ENCODE data around the gene PRKN. TPM values are rescaled to one million over a fixed set of nuclear protein-coding genes. Genes with fewer than 3 reads are reported as not detected.

PRKN gene
- total RNA-seq, 1 donor from 2014 or later = 0.34 TPM

- DNase-seq = no peak
Observed at GRCh38 chr6:161459008-161459615, 1268.5 kb downstream of the PRKN start.

DNA sequence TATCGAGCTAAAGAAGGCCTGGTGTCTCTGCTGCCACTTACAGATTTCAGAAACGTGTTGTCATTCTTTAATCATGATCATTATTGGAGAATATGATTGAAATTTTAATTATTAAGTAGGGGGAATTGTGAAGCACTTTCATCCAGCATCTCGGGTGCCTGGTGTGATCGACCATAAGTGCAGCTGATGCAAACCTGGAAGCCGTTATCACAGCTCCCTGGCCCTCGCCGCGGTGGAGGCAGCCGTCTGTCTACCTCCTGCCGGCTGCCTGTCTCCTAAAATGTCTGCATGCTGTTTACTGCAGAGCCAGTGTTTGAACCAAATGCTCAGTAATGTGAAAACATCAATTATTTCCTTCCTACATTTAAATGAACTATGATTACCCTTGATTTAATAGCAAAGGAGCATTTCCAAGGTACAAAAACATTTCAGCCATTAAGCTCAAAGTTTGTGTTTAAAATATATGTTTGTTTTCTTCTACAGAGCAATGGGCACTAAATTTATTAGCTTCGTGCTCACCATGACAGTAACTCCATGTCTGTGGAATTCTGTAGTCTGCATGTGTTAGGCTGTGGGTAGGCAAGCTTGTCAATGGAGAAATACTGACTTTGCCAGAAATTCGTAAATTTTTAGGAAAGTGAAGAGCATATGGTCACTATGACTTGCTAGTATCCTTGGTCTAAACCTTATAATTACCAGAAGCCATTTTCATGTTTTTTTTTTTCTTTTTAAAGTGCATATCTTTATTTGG is 1269.2 kb downstream of the PRKN start:
- DNase-seq = no peak

DNA sequence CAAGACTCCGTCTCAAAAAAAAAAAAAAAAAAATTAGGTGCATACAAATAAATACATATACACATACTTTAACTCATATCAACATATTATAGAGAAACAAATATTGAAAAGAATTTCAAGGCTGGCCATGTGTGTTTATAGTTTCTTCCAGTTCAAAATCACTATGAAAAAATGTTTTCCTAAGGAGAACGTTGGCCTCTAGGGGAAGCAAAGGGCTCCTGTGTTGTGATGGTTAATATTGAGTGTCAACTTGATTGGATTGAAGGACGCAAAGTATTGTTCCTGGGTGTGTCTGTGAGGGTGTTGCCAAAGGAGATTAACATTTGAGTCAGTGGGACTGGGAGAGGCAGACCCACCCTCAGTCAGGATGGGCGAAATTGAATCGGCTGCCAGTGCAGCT is 1271.7 kb downstream of the PRKN start:
- DNase-seq = no peak

DNA sequence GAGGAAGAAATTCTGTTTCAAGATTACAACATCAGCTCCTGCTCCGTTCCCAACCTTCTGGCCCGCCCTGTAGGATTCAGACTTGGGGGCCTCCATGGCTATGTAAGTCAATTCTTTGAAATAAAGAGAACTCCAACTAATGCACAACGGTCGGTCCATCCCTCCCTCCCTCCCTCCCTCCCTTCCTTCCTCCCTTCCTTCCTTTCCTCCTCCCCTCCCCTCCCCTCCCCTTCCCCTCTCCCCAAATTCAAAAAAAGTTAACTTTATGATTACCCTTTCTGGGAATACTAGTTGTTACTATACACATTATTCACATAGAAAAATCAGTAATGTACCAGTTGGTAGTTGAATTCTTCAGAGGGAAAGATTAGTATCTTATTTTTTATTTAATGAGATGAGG is 1274.0 kb downstream of the PRKN start:
- DNase-seq = no peak

DNA sequence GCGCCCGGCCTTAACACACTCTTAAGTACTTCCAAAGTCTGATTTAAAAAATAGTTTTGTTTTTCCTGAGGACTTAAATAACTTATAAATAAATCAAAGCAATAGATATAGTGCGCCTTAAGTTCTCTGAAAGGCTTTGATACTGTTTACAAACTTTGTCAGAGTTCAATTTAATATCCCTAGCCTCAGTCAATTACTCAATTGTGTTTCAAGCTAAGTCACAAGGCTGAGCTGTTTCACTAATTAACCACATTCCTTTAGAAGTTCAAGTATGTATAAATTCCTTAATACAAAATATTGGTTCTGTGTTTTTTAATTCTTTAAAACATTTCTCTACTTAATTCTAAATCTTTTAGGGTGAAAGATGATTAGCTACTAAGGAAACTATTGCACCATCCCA is 1275.3 kb downstream of the PRKN start:
- no peak for DNase-seq

DNA sequence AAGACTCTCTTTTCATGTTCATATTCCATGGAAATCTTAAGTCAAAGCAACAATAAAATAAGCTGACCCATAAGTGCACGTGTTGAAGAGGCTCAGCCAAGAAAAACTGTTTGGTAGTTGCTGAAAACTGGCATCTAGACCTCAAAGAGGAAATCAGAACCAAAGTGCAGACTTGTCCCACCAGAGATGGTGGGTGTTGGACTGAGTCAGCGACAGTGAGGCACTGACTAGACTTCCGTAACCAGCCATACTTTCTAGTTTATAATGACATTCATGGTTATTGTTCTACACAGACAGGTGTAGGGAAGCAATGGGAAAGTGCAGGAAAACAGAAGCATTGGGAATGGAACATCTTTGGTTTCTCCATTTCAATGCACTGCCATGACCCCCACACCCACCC is 1278.0 kb downstream of the PRKN start:
- peak; percentile 83 for DNase-seq

- DNase-seq = no peak
Observed at GRCh38 chr6:161446949-161447348, 1280.6 kb downstream of the PRKN start.

DNA sequence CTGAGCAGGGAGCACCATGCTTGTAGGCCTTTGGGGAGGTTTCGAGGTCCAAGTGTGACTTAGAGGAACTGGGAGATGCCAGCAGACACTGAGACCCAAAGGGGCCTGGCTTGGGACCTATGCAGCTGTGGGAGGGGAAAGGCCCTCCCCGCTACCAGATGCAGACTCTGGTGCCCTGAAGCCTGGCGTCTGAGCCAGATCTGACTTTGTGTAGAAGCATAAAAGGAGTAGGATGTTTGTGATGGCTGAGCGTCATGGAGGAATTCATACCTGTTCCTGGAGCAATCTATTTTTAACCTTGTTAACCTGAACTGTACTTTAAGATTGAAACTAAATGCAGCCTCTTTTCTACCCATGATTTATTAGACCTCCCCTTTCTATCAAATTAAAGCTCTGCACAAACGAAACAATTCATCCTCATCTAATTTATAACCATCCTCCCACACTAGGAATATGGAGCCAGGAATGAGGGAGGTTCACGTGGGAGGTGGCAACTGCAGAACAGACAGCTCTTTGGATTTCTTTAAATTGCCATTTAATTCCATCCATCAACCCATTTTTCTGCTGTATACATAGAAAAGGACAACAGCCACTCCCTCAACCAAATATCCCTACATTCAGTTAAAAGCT is 1281.2 kb downstream of the PRKN start:
- no peak for DNase-seq

DNA sequence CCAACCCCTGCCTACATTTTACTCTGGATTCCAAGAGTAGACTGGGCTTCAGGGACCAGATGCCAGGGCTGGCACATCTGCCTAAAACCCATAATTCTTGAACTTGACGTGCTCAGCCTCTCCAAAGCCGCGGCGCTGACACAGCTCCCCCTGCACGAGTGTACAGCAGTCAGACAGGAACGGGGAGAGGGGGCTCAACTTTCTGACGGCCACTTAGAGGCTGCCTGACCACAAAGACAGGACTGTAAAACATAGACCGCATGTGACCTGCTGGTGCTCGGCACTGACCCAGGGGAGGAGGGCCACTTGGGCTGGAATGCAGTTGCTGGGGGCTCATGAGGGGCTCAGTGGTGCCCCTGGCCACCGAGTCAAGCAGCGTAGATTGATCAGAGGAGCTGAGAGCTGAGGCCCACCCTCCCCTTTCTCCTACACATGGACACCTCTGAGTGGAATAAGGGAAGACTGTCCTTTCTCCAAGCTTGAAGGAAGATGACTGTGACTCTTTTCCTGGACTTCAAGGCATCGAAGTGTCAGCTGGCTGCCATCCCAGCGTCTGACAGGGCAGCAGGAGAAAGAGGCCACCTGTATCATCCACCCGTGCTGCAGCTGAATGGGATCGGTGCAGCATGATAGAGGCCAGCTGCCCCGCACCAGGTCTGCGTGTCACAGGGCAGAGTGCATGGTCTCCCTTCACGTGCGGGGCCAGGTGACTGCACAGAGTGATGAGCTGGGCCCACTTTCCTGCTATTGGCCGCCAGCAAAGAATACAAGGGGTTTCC is 1282.4 kb downstream of the PRKN start:
- DNase-seq = no peak

DNA sequence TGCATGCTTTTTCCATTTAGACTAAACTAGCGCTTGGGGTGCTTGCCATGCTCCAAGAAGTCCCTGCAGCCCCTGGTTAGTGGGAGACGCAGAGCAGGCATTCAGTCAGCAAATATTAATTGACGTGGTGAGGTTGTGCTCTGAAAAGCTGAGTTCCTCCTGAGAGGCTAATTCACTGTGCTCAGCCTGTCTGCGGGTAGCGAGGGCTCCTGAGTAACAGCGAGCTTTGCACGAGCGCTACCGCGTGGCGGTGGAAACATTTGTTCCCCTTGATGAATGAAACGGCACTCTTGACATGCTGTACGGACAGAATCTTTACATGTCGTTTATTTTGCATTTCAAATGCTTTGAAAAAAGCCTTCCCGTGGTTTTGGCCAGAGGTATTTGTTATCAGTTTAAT is 1283.1 kb downstream of the PRKN start:
- peak; percentile 28 for DNase-seq

DNA sequence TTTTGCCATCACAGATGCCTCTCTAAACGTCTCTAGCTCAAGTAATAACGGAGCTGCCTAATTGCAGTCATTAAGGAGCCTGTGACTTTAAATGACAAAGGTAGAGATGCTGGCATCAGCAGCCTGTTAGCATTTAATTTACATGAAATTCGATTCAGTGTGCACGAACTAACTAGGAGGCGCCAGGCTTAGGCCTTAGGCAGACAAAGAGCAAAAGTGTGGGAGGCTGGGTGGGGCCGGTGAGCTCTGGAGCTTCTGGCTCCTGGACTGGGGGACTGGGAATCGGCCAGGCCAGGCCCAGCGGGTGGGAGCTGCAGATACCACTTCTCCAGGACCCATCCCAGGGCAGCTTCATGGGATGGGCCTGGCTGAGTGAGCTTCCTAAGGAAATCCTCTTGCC is 1283.7 kb downstream of the PRKN start:
- DNase-seq = peak; percentile 9

GRCh38 chr6:161442420-161442819 is 1285.1 kb downstream of the PRKN start:
- DNase-seq = no peak

DNA sequence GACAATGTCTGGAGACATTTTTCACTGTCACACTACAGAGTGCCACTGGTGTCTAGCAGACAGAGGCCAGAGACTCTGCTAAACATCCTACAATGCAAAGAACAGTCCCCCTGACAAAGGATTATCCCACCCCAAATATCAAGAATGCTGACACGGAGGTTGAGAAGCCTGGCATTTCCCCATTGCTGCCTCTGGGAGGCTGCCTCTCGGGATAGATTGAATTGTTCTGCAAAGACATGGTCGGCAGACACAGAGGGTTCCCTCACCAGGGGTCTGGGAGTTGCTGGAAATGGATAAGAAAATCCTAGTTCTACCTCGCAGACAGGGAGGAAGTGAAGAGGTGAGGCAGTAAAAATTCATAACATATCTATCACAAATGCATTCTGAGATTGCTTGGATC is 1287.3 kb downstream of the PRKN start:
- DNase-seq = no peak

DNA sequence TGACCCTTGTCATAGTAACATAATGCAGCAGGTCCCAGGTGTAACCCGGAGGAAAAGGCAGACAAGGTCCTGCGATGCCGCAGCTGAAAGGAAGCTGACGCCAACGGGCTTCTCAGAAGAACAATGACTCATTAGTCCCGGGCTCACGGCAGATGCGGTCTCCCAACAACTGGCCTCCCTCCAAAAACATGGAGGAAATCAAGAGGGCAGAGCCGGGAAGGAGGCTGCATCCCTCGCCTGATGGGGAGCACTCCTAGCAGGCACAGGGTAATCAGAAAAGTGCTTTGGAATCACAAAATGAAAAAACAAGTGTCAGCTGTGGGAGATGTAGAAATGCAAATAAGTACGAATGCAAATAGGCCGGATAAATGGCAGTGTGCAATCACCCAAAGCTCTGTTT is 1288.5 kb downstream of the PRKN start:
- DNase-seq = peak; percentile 96

DNA sequence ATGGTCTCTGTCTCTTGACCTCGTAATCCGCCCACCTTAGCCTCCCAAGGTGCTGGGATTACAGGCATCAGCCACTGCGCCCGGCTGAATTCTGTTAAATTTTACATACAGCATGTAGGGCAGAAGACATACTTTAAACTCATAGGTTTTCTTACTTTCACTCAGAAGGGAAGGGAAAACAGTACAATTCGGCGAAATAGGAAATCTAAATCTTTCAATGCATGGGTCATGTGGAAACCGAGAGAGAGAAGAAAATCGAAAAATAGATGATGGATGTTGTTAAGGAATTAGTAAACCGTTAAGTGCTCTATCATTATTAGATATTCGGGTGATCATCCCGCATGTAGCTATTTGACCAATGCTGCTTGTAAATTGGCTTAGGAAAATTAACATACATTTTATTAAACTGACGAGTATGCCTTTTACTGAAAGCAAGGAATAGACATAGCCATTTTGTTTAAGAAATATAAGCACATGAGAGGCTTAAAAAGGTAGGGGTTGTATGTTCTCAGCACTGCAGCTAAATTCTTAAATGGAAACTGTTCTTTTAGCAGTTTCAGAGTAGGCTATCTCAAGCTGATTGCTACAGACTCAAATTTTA is 1289.0 kb downstream of the PRKN start:
- DNase-seq = no peak

GRCh38 chr6:161437851-161438250 is 1289.7 kb downstream of the PRKN start:
- DNase-seq = no peak

DNA sequence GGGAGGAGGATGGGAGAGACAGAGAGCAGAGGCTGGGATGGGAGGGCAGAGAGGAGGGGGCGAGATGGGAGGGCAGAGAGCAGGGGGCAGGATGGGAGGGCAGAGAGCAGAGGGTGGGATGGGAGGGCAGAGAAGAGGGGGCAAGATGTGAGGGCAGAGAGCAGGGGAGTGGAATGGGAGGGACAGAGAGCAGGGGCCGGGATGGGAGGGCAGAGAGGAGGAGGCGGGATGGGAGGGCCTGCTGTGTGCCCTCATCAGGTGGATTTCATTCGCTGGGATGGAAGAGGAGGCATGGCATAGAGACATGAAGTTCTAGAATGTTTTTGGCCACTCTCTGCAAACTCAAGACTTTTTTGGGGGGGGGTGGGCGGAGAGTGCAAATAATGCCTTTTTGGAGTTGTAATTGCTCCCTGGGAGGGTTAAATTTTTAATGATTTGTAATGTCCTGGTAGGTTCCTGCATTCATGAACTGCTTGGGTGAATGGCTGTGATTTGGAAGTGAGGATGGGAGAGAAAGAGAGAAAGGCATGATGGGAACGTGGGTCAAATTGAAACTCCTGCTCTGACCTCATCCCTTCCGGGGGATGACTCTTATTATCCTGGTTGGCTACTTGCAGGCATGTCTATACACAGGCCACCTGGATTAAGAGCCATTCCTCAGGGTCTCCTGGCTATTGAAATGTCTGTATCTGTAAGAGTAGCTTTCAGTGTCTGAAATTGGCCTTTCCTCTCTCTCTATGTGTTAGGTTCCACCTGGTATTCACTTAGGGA is 1291.3 kb downstream of the PRKN start:
- no peak for DNase-seq

DNA sequence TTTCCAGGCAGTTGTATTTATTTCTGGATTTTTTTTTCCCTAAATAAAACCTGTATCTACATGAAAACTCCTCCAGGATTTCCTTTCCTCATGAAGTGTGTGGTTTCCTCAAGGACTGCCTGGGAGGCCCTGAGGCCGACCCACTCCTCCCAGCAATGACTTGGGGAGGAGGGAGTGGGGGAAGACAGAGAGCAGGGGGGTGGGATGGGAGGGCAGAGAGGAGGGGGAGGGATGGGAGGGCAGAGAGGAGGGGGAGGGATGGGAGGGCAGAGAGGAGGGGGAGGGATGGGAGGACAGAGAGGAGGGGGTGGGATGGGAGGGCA is 1291.9 kb downstream of the PRKN start:
- no peak for DNase-seq

GRCh38 chr6:161434921-161435747 is 1292.4 kb downstream of the PRKN start:
- DNase-seq = peak; percentile 71

- DNase-seq = no peak
Observed at GRCh38 chr6:161434350-161434749, 1293.2 kb downstream of the PRKN start.

- no peak for DNase-seq
Observed at GRCh38 chr6:161432546-161432945, 1295.0 kb downstream of the PRKN start.
